Sigmoid colon (tissue), 4 donors: ENCODE measurements around the gene ROM1.

ENCODE experiments used
- CTCF ChIP-seq, 4 experiments: fragments of 450-650 bp in 3 of 4; fragments of 200-600 bp in 1 of 4; IDR thresholded peaks; one replicate each; pipeline ENCODE4 v1.5.1; 2016 to 2019; ENCODE audit warnings: antibody characterized with exemption in 4 of 4, mild to moderate bottlenecking in 3 of 4, moderate library complexity in 2 of 4
- EP300 ChIP-seq, 4 donors: sonication (generic); formaldehyde crosslinking; IDR thresholded peaks; one replicate each; pipeline ENCODE4 v1.6.1; 2017; ENCODE audit warnings: antibody characterized with exemption in 4 of 4
- POLR2A ChIP-seq, 2 donors: fragments of 450-650 bp; IDR thresholded peaks; one replicate each; pipeline ENCODE4 v1.6.1; 2016; ENCODE audit warnings: antibody characterized with exemption in 2 of 2, mild to moderate bottlenecking in 2 of 2, moderate library complexity in 2 of 2
- POLR2AphosphoS5 ChIP-seq, 4 donors: sonication (generic); formaldehyde crosslinking; IDR thresholded peaks; one replicate each; pipeline ENCODE4 v1.6.1; 2017; ENCODE audit warnings: antibody characterized with exemption in 4 of 4

- TF ChIP-seq CTCF (IDR thresholded peaks at IDR 0.05) (no peak), EP300 (IDR thresholded peaks at IDR 0.05) (no peak), POLR2A (IDR thresholded peaks at IDR 0.05) (no peak), POLR2AphosphoS5 (IDR thresholded peaks at IDR 0.05) (no peak)
Measured at GRCh38 chr11:62646825-62647608, 34.0 kb downstream of the ROM1 start.
